HFF-Myc (cell line): Measurements from ENCODE around the gene SNTG2.
"Not testable (repeated sequence)": the region's sequence is repeated elsewhere in the genome, so short reads cannot be mapped to it uniquely, and the experiment has no call there.

ENCODE experiments used
- DNase-seq: peaks from one replicate; pipeline ENCODE4 v3.0.0-alpha.2; 2011; ENCODE audit warnings: low read depth; ENCODE audit errors: extremely low read depth
- H3K4me3 ChIP-seq: replicated peaks from 2 replicates; pipeline ENCODE4 v1.5.1; 2011; ENCODE audit warnings: low read depth, mild to moderate bottlenecking, control low read depth, low read length
- TF ChIP-seq, protein P1 (sequence below): IDR thresholded peaks from 2 replicates; pipeline ENCODE4 v1.5.1; 2012; ENCODE audit warnings: mild to moderate bottlenecking, low read depth, low read length, control low read depth; ENCODE audit errors: missing control alignments

Gene SNTG2

DNA sequence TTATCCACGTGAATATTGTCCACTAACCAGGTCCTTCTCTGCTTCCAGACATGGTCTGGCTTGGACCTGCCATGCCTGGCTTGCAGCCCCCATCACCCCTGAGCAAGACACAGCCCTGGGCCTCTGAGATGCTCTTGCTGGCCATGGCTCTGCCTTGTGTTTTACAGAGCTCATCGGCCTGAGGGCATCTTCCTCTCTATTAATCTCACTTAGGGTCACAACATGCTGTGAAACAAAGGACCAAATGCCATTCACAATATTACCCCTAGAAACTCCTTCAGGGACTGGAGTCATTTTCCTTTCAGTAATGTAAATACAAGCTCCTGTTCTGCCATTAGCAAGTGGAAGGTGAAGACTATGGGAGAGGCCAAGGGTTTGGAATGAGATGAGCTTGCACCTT is 455.8 kb downstream of the SNTG2 start:
- no peak for DNase-seq
- TF ChIP-seq, protein P1, sequence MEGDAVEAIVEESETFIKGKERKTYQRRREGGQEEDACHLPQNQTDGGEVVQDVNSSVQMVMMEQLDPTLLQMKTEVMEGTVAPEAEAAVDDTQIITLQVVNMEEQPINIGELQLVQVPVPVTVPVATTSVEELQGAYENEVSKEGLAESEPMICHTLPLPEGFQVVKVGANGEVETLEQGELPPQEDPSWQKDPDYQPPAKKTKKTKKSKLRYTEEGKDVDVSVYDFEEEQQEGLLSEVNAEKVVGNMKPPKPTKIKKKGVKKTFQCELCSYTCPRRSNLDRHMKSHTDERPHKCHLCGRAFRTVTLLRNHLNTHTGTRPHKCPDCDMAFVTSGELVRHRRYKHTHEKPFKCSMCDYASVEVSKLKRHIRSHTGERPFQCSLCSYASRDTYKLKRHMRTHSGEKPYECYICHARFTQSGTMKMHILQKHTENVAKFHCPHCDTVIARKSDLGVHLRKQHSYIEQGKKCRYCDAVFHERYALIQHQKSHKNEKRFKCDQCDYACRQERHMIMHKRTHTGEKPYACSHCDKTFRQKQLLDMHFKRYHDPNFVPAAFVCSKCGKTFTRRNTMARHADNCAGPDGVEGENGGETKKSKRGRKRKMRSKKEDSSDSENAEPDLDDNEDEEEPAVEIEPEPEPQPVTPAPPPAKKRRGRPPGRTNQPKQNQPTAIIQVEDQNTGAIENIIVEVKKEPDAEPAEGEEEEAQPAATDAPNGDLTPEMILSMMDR = no peak
- H3K4me3 ChIP-seq = no peak overlapping the region

DNA sequence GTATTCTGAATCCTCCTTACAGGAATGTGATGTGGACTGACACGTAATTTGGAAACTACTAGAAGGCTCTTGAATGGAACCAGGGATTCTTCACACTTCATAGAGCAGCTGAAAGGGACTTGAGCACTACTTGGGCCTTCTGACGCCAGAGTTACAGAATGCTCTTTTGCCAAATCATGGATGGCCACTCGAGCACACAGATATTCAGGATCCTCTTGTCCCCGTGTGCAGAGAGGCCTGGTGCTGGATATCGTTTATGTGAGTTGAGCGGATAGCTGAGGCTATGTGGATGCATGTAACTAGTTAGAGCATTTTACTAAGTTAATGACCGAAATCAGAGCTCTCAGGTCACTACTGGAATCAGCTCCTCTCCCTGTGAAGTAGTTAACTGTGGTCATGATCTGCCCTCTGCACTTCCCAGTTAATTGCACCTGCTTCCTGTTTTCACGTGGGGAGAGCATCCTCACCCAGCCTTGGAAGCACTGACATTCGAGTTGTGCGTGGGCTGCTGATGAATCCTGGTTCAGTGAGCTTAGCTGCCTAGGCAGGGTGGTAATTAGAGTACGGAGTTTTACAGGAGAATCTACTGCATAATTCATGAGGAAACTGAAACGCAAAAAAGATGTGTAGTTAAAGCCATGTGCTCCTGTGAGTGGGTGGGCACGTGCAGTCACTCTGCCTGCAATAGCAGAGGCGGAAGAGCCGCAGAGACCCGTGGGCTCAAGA is 457.5 kb downstream of the SNTG2 start:
- no peak for DNase-seq
- H3K4me3 ChIP-seq = no peak overlapping the region
- TF ChIP-seq, protein P1 = no peak

DNA sequence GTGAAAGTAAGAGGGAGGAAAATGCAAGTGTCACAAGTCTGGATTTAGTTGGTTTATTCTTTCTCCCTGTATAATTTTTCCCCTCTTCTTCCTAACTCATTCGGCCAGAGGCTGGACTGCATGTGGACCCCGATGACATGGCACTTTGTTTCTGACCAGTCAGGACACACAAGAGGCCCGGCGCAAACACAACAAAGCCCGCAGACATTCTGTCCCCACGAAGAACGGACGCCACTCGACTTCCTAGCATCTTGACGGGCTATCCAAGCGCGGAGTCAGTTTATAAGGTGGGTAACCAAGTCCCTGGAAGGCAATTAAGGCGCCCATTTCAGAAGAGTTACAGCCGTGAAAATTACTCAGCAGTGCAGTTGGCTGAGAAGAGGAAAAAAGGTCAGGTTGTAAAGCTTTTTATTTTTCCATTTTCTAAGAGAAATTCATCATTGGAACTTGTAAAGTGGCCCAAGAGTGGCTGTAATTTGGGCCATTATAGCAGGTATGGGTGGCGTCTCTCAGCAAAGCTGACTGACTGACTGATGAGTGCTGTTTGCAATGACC is 462.6 kb downstream of the SNTG2 start, which contains the start of gene TPO:
TSS of gene TPO (plus strand) at position 308 of the 555 bp plus-strand sequence. CDS start 946 bp downstream, outside the sequence.
- TF ChIP-seq, protein P1 = no peak
- H3K4me3 ChIP-seq = no peak within 1 kb of the TSS

DNA sequence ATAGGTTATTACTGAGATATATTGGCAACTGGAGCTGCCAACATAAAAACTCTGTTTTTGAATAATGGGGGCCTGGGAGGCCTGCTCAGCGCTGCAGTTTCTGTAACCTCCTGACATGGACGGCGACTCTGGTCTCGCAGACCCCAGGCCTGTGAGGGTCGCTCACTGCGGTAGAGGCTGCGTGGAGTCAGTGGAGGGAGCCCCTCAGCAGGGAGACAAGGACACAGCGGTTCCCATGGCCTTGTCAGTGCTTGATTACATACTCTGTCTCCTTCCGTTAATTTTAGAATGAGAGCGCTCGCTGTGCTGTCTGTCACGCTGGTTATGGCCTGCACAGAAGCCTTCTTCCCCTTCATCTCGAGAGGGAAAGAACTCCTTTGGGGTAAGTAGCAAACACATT is 463.5 kb downstream of the SNTG2 start:
- TF ChIP-seq, protein P1 = no peak
- no peak overlapping the region for H3K4me3 ChIP-seq
- no peak for DNase-seq

More for the DNA sequence above, 462.6 kb downstream of the SNTG2 start, which contains the start of gene TPO:
- no peak for DNase-seq

DNA sequence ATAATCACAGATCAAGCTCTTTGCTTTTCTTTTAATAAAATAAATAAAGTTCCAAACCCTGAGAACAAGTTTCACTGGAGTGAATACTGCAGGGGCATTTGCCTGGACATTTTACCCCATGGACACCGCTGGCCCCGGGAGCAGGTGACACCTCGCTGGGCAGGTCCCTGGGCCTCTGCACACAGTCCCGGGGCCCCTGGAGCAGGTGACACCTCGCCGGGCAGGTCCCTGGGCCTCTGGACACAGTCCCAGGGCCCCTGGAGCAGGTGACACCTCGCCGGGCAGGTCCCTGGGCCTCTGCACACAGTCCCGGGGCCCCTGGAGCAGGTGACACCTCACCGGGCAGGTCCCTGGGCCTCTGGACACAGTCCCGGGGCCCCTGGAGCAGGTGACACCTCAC is 464.3 kb downstream of the SNTG2 start:
- DNase-seq, H3K4me3 ChIP-seq: not testable (repeated sequence)

DNA sequence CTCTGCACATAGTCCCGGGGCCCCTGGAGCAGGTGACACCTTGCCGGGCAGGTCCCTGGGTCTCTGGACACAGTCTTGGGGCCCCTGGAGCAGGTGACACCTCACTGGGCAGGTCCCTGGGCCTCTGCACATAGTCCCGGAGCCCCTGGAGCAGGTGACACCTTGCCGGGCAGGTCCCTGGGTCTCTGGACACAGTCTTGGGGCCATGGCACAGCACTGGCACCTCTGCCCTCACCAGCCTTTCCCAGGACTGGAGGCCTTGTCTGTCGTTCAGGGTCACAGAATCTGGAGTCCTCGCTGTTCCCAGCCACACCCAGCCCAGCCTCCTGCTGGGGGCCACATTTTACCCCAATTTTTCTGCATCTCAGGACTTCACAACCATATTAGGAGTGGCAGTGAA is 464.9 kb downstream of the SNTG2 start:
- TF ChIP-seq, protein P1 = no peak
- H3K4me3 ChIP-seq = no peak overlapping the region
- DNase-seq = no peak
